IPS-20b (cell line): ENCODE data around the gene SEZ6L.

Source experiments
- H3K27ac ChIP-seq: one replicate; pipeline ENCODE4 v1.5.1; 2013; ENCODE audit warnings: low read length
- H3K27me3 ChIP-seq: 2 replicates; pipeline ENCODE4 v1.6.1; 2013; ENCODE audit warnings: mild to moderate bottlenecking, low read length, inconsistent platforms; ENCODE audit not compliant: insufficient read depth
- H3K36me3 ChIP-seq: 2 replicates; pipeline ENCODE4 v1.6.1; 2013; ENCODE audit warnings: low read depth, mild to moderate bottlenecking, inconsistent platforms, low read length, moderate library complexity; ENCODE audit not compliant: insufficient read depth
- H3K4me1 ChIP-seq: 2 replicates; pipeline ENCODE4 v1.6.1; 2013; ENCODE audit warnings: mild to moderate bottlenecking, control low read depth, inconsistent platforms, low read length, moderate library complexity; ENCODE audit not compliant: insufficient read depth
- H3K4me3 ChIP-seq: 2 replicates; pipeline ENCODE4 v1.5.1; 2013; ENCODE audit warnings: mild to moderate bottlenecking, low read length, inconsistent platforms
- H3K9ac ChIP-seq: 2 replicates; pipeline ENCODE4 v1.6.1; 2013; ENCODE audit warnings: low read depth, mild to moderate bottlenecking, inconsistent platforms, low read length, moderate library complexity
- H3K9me3 ChIP-seq: 2 replicates; pipeline ENCODE4 v1.6.1; 2013; ENCODE audit warnings: mild to moderate bottlenecking, low read depth, low read length, inconsistent platforms; ENCODE audit not compliant: insufficient read depth

The SEZ6L gene

DNA sequence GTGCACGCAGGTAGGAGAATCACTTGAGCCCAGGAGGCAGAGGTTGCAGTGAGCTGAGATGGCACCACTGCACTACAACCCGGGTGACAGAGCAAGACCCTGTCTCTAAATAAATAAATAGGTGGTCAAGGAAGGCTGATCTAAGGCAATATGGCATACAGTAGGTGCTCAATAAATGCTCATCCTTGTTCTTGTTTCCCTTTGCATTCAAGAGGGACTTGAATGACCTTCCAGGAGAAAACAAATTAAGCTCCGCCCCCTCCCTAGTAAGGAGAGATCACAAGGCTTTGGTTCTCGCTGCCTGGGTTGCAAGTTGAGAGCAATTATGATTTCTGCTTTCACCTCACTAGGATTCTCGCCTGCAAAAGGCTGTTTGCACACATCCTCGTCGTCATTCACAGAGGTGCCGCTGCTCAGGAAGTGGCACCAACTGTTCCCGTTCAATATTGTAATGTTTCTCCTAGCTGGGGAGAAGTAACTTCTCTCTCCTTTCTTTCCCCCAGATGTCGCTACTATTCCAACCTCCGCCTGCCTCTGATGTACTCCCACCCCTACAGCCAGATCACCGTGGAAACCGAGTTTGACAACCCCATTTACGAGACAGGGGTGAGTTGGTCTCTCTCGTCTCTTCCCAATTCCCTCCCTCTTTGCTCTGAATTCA lies 208.0 kb downstream of the SEZ6L start:
- Histone ChIP-seq H3K4me3 (peak overlapping the region; percentile 23; the same call in 1 of the 2 replicates), H3K36me3 (no peaks in the 10 kb centered on the region), H3K4me1 (no peaks in the 10 kb centered on the region; the same call in 1 of the 2 replicates), H3K9ac (no peak overlapping the region), H3K27me3 (peaks cover 9% of the 10 kb centered on the region; the same call in 1 of the 2 replicates), H3K27ac (no peak overlapping the region), H3K9me3 (no peaks in the 10 kb centered on the region)

- Histone ChIP-seq H3K4me1 (no peaks in the 10 kb centered on the region), H3K27ac (no peak overlapping the region), H3K36me3 (no peaks in the 10 kb centered on the region), H3K9me3 (no peaks in the 10 kb centered on the region), H3K9ac (no peak overlapping the region), H3K4me3 (no peak overlapping the region), H3K27me3 (peaks cover 9% of the 10 kb centered on the region; the same call in 1 of the 2 replicates)
Measured at GRCh38 chr22:26380072-26380830, 211.0 kb downstream of the SEZ6L start.

GRCh38 chr22:26382782-26383181 lies 213.5 kb downstream of the SEZ6L start:
- Histone ChIP-seq H3K36me3 (no peaks in the 10 kb centered on the region), H3K27me3 (peaks cover 9% of the 10 kb centered on the region; the same call in 1 of the 2 replicates), H3K9me3 (no peaks in the 10 kb centered on the region), H3K27ac (no peak overlapping the region), H3K4me3 (no peak overlapping the region), H3K9ac (no peak overlapping the region), H3K4me1 (no peaks in the 10 kb centered on the region)

GRCh38 chr22:26383968-26384556 lies 214.8 kb downstream of the SEZ6L start:
- Histone ChIP-seq H3K4me3 (no peak overlapping the region), H3K9ac (no peak overlapping the region), H3K36me3 (no peaks in the 10 kb centered on the region), H3K4me1 (no peaks in the 10 kb centered on the region), H3K9me3 (no peaks in the 10 kb centered on the region), H3K27ac (no peak overlapping the region), H3K27me3 (peaks cover 9% of the 10 kb centered on the region; the same call in 1 of the 2 replicates)

- H3K27ac ChIP-seq, result no peak overlapping the region
- H3K27me3 ChIP-seq, result peaks cover 9% of the 10 kb centered on the region; the same call in 1 of the 2 replicates
- H3K36me3 ChIP-seq, result no peaks in the 10 kb centered on the region
- H3K9ac ChIP-seq, result no peak overlapping the region
- H3K4me1 ChIP-seq, result no peaks in the 10 kb centered on the region
- no peaks in the 10 kb centered on the region for H3K9me3 ChIP-seq
- H3K4me3 ChIP-seq, result no peak overlapping the region
Measured at GRCh38 chr22:26385164-26385563, 215.9 kb downstream of the SEZ6L start.

GRCh38 chr22:26389125-26389524 lies 219.9 kb downstream of the SEZ6L start:
- Histone ChIP-seq H3K27ac (no peak overlapping the region), H3K36me3 (no peaks in the 10 kb centered on the region), H3K27me3 (no peaks in the 10 kb centered on the region), H3K9ac (no peak overlapping the region), H3K9me3 (no peaks in the 10 kb centered on the region), H3K4me1 (no peaks in the 10 kb centered on the region), H3K4me3 (no peak overlapping the region)

- Histone ChIP-seq H3K27me3 (no peaks in the 10 kb centered on the region), H3K36me3 (no peaks in the 10 kb centered on the region), H3K9ac (no peak overlapping the region), H3K4me1 (no peaks in the 10 kb centered on the region), H3K4me3 (no peak overlapping the region), H3K9me3 (no peaks in the 10 kb centered on the region), H3K27ac (no peak overlapping the region)
Measured at GRCh38 chr22:26391091-26391490, 221.8 kb downstream of the SEZ6L start.

DNA sequence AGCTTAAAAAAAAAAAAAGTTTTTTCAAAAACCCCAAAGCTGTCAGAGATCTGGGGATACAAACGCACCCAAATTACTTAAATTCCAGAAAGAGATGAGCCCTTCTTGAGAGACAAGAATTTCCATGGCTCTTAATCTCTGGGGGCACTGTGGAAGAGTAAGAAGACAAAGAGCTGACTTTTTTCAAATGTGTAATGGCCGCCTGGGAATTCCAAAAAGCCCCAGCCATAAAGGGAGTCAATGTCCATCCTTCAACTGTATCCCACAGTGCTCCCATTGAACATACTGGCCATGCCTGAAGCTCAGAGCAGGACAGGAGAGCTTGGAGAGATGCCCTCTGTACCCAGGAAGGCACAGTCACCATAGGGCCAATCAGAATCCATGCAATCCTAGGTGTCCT lies 222.4 kb downstream of the SEZ6L start:
- no peaks in the 10 kb centered on the region for H3K4me1 ChIP-seq
- H3K27ac ChIP-seq, result no peak overlapping the region
- H3K27me3 ChIP-seq, result no peaks in the 10 kb centered on the region
- no peaks in the 10 kb centered on the region for H3K36me3 ChIP-seq
- no peaks in the 10 kb centered on the region for H3K9me3 ChIP-seq
- no peak overlapping the region for H3K4me3 ChIP-seq
- no peak overlapping the region for H3K9ac ChIP-seq

DNA sequence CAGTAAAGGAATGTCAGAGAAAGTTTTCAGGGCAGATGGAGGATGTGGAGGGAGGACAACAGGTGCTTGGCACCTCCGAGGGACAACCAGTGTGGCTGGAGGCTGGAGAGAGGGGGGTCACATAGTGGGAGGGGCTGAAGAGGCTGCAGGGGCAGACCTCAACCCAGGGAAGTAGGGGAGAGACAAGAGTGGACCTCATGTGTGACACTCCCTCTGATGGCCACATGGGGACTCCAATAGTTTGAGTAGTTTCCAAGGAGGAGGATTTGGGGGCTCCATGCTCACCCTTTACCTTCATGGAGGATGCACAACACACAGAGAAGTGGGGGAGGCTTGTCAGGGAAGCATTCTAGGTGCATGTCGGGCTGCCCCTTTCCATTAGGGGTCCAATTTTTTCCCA lies 224.7 kb downstream of the SEZ6L start:
- H3K36me3 ChIP-seq, result no peaks in the 10 kb centered on the region
- H3K27me3 ChIP-seq, result no peaks in the 10 kb centered on the region
- no peaks in the 10 kb centered on the region for H3K4me1 ChIP-seq
- H3K4me3 ChIP-seq, result no peak overlapping the region
- no peaks in the 10 kb centered on the region for H3K9me3 ChIP-seq
- no peak overlapping the region for H3K27ac ChIP-seq
- no peak overlapping the region for H3K9ac ChIP-seq

DNA sequence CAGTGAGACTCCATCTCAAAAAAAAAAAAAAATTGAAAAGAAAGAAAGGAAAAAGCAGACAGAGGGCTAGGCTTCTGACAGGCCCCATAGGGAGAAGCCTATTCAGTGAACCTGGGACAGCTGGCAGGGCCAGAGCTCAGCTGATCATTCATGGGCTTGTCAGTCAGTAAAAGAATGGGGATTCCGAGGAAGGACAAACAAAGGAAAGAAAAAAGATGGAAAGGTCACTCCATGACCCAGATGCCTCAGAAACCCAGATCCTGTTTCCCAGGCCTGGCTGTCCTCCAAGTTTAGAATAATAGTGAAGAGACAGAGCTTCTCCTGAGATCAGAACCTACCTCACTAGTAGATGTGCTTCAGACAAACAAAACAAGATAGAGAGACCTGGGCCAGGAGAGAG lies 225.5 kb downstream of the SEZ6L start:
- no peak overlapping the region for H3K4me3 ChIP-seq
- H3K27ac ChIP-seq, result no peak overlapping the region
- no peaks in the 10 kb centered on the region for H3K27me3 ChIP-seq
- H3K4me1 ChIP-seq, result no peaks in the 10 kb centered on the region
- no peaks in the 10 kb centered on the region for H3K36me3 ChIP-seq
- no peak overlapping the region for H3K9ac ChIP-seq
- no peaks in the 10 kb centered on the region for H3K9me3 ChIP-seq

DNA sequence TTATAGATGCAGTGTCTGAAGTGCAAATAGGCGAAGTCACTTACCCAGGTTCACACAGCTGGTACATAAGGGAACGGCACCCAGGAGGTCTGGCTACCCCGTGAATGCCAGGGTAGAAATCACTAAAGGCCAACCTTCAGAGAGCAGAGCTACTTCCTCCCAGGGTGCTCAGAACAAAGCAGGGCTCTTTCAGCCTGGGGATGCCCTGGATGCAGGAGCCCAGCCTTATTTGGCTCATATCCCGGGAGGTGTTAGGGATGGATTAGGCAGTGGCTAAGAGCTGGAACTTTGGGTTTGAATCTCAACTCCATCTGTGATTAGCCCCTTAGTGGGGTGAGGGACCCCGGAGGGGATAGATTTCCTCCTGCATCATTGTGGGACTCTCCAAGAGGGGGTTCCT lies 226.7 kb downstream of the SEZ6L start:
- Histone ChIP-seq H3K4me1 (no peaks in the 10 kb centered on the region), H3K27ac (no peak overlapping the region), H3K9me3 (no peaks in the 10 kb centered on the region), H3K9ac (no peak overlapping the region), H3K4me3 (no peak overlapping the region), H3K27me3 (no peaks in the 10 kb centered on the region), H3K36me3 (no peaks in the 10 kb centered on the region)

- Histone ChIP-seq H3K4me1 (no peaks in the 10 kb centered on the region), H3K9me3 (no peaks in the 10 kb centered on the region), H3K27ac (no peak overlapping the region), H3K4me3 (no peak overlapping the region), H3K9ac (no peak overlapping the region), H3K27me3 (no peaks in the 10 kb centered on the region), H3K36me3 (no peaks in the 10 kb centered on the region)
Measured at GRCh38 chr22:26398741-26399153, 229.5 kb downstream of the SEZ6L start.
